Choroid plexus epithelial cell (primary cell): ENCODE data around the gene SUSD1.

Experiments
- DNase-seq: peaks from one replicate; pipeline ENCODE4 v3.0.0-alpha.2; 2010; ENCODE audit warnings: low read depth
- H3K4me3 ChIP-seq: 2 replicates; pipeline ENCODE4 v1.5.1; 2011; ENCODE audit warnings: low read depth, mild to moderate bottlenecking, control low read depth, low read length, moderate library complexity
- TF ChIP-seq, protein P1 (sequence below): conservative IDR thresholded peaks from 2 replicates; pipeline ENCODE4 v1.5.1; 2011; ENCODE audit warnings: low read depth, mild to moderate bottlenecking, control low read depth, inconsistent platforms, low read length, moderate library complexity

SUSD1 gene

DNA sequence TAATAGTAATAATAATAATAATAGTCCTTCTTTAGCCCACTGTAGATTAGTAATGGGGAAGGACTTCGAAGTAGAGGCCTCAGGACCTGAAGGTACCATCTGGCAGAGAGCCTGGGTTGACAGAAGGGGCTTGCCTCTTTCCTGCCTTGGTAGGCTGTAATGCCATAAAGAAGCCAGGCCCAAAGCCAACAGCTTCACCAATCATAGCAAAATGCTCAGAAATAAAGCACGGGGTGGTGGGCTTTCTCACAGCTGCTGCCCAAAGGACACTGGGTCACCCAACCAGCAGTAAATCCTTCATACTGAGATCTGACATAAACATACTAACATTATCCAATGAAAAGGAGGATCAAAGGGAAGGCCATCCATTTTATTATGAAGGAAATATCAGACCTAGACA, 70.7 kb downstream of the SUSD1 start:
- no peak for DNase-seq
- no peak overlapping the region for H3K4me3 ChIP-seq
- TF ChIP-seq, protein P1, sequence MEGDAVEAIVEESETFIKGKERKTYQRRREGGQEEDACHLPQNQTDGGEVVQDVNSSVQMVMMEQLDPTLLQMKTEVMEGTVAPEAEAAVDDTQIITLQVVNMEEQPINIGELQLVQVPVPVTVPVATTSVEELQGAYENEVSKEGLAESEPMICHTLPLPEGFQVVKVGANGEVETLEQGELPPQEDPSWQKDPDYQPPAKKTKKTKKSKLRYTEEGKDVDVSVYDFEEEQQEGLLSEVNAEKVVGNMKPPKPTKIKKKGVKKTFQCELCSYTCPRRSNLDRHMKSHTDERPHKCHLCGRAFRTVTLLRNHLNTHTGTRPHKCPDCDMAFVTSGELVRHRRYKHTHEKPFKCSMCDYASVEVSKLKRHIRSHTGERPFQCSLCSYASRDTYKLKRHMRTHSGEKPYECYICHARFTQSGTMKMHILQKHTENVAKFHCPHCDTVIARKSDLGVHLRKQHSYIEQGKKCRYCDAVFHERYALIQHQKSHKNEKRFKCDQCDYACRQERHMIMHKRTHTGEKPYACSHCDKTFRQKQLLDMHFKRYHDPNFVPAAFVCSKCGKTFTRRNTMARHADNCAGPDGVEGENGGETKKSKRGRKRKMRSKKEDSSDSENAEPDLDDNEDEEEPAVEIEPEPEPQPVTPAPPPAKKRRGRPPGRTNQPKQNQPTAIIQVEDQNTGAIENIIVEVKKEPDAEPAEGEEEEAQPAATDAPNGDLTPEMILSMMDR: no peak

- DNase-seq: no peak
- no peak overlapping the region for H3K4me3 ChIP-seq
- TF ChIP-seq, protein P1: no peak
Measured at GRCh38 chr9:112103405-112103804, 71.7 kb downstream of the SUSD1 start.

DNA sequence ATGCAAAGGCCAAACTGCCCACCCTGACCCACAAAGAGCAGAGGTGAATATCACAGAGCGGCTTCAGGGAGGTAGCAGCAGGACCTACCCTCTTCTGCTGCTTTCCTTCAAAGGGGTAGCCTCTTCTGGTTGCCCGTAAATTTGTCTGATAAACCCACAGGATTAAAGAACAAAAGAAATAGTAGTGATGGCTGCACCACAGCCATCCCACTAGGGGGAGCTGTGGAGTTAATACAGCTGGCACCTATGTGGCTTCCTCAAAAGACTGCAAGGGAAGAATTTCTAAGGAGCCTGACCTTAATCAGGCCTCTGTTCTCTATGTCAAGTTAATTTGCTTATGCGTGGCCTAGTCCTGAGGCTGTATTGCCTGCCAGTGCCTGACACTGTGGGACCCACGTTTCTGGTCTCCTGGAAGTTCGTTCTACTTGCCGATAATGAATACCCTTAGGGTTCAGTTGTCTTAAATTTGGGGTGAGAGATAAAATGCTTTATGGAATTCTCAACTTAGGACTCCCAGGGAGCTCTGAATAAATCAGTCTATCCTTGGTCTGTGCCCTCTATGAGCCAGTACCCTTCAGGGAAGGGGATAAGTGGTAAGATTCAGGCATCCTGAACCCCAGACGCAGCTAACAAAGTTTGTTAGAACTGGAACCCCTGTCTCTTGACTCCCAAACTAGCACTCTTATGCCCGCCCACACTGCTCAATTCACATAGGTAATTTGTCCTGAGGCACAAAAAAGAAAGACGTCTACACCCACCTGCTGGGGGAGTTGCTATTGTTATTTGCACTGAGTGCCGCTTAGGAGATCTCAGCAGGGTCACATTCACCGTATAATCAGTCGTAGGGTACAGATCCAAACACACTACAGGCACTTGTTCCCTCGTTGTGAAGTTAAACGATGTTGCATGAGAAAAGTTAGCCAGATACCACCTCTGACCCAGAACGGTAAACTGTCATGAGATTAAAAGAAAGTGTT, 77.1 kb downstream of the SUSD1 start:
- peak; percentile 88 for DNase-seq
- TF ChIP-seq, protein P1: peak; percentile 96
- no peak overlapping the region for H3K4me3 ChIP-seq

GRCh38 chr9:112094948-112095681, 80.0 kb downstream of the SUSD1 start:
- TF ChIP-seq, protein P1: no peak
- no peak overlapping the region for H3K4me3 ChIP-seq
- no peak for DNase-seq

GRCh38 chr9:112094241-112094640, 80.9 kb downstream of the SUSD1 start:
- no peak overlapping the region for H3K4me3 ChIP-seq
- DNase-seq: no peak
- TF ChIP-seq, protein P1: no peak

GRCh38 chr9:112093870-112094216, 81.3 kb downstream of the SUSD1 start:
- H3K4me3 ChIP-seq: no peak overlapping the region
- no peak for DNase-seq
- TF ChIP-seq, protein P1: no peak
